Measurements from ENCODE around the gene PTPRK. TPM values are rescaled to one million over a fixed set of nuclear protein-coding genes. Genes with fewer than 3 reads are reported as not detected.

The PTPRK gene
- total and polyA plus RNA-seq, 2 of the 13 experiments (the other 11 are each of a cell fraction or from before 2014, with no cell fraction given) = 43.6 to 98.3 TPM

DNA sequence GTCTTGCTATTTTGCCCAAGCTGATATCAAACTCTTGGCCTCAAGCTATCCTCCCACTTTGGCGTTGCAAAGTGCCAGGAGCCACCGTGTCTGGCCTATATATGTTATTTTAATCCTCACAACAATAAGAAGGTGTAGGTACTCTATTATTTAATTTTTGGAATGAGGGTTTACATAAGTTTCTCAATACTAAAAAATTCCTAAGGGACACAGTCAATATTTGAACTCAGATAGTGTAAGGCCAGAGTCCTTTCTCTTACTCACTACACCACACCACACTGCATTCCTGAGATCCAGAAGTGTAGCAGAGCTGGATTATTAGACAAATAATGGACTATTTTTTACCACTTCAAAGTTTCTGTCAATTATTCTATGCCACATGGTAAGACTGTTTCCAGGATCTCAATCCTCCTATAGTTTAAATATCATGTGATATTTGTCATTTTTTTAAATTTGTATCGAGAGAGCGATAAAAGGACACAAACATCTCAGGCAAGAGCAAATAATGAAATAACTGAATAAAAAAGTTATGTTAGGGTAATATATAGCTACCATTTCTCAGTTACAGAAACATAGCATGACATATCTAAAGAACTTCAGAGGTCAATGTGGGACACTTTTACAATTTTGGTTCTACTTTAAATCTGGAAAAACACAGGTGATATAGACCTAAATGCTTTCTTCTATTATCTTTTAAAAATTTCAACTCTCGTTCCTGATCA, 457.4 kb downstream of the PTPRK start (continued):
- TF ChIP-seq GPN1 (CRISPR knock-in tag; IDR thresholded peaks at IDR 0.05; ENCODE audit: borderline replicate concordance) (no peak), NPAS2 (CRISPR knock-in tag; IDR thresholded peaks at IDR 0.05; ENCODE audit: borderline replicate concordance) (no peak), KLF11 (CRISPR knock-in tag; IDR thresholded peaks at IDR 0.05) (no peak), HOXA9 (CRISPR knock-in tag; IDR thresholded peaks at IDR 0.05; ENCODE audit: borderline replicate concordance) (no peak), ZMYM2 (CRISPR knock-in tag; IDR thresholded peaks at IDR 0.05) (no peak), IKZF1 (IDR thresholded peaks at IDR 0.05) (no peak), ETV6 (CRISPR knock-in tag; conservative IDR thresholded peaks at IDR 0.05) (no peak)
- TF ChIP-seq, protein P1, sequence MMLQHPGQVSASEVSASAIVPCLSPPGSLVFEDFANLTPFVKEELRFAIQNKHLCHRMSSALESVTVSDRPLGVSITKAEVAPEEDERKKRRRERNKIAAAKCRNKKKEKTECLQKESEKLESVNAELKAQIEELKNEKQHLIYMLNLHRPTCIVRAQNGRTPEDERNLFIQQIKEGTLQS (CRISPR knock-in tag; IDR thresholded peaks at IDR 0.05) = peak; percentile 49; the same call in 1 of the 2 replicates
- TF ChIP-seq, protein P2, sequence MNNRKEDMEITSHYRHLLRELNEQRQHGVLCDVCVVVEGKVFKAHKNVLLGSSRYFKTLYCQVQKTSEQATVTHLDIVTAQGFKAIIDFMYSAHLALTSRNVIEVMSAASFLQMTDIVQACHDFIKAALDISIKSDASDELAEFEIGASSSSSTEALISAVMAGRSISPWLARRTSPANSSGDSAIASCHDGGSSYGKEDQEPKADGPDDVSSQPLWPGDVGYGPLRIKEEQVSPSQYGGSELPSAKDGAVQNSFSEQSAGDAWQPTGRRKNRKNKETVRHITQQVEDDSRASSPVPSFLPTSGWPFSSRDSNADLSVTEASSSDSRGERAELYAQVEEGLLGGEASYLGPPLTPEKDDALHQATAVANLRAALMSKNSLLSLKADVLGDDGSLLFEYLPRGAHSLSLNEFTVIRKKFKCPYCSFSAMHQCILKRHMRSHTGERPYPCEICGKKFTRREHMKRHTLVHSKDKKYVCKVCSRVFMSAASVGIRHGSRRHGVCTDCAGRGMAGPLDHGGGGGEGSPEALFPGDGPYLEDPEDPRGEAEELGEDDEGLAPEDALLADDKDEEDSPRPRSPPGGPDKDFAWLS (CRISPR knock-in tag; IDR thresholded peaks at IDR 0.05; ENCODE audit: borderline replicate concordance) = no peak
- TF ChIP-seq, protein P3, sequence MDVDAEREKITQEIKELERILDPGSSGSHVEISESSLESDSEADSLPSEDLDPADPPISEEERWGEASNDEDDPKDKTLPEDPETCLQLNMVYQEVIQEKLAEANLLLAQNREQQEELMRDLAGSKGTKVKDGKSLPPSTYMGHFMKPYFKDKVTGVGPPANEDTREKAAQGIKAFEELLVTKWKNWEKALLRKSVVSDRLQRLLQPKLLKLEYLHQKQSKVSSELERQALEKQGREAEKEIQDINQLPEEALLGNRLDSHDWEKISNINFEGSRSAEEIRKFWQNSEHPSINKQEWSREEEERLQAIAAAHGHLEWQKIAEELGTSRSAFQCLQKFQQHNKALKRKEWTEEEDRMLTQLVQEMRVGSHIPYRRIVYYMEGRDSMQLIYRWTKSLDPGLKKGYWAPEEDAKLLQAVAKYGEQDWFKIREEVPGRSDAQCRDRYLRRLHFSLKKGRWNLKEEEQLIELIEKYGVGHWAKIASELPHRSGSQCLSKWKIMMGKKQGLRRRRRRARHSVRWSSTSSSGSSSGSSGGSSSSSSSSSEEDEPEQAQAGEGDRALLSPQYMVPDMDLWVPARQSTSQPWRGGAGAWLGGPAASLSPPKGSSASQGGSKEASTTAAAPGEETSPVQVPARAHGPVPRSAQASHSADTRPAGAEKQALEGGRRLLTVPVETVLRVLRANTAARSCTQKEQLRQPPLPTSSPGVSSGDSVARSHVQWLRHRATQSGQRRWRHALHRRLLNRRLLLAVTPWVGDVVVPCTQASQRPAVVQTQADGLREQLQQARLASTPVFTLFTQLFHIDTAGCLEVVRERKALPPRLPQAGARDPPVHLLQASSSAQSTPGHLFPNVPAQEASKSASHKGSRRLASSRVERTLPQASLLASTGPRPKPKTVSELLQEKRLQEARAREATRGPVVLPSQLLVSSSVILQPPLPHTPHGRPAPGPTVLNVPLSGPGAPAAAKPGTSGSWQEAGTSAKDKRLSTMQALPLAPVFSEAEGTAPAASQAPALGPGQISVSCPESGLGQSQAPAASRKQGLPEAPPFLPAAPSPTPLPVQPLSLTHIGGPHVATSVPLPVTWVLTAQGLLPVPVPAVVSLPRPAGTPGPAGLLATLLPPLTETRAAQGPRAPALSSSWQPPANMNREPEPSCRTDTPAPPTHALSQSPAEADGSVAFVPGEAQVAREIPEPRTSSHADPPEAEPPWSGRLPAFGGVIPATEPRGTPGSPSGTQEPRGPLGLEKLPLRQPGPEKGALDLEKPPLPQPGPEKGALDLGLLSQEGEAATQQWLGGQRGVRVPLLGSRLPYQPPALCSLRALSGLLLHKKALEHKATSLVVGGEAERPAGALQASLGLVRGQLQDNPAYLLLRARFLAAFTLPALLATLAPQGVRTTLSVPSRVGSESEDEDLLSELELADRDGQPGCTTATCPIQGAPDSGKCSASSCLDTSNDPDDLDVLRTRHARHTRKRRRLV (CRISPR knock-in tag; IDR thresholded peaks at IDR 0.05) = no peak
- TF ChIP-seq, protein P4, sequence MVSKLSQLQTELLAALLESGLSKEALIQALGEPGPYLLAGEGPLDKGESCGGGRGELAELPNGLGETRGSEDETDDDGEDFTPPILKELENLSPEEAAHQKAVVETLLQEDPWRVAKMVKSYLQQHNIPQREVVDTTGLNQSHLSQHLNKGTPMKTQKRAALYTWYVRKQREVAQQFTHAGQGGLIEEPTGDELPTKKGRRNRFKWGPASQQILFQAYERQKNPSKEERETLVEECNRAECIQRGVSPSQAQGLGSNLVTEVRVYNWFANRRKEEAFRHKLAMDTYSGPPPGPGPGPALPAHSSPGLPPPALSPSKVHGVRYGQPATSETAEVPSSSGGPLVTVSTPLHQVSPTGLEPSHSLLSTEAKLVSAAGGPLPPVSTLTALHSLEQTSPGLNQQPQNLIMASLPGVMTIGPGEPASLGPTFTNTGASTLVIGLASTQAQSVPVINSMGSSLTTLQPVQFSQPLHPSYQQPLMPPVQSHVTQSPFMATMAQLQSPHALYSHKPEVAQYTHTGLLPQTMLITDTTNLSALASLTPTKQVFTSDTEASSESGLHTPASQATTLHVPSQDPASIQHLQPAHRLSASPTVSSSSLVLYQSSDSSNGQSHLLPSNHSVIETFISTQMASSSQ (IDR thresholded peaks at IDR 0.05; ENCODE audit: low read depth) = peak; percentile 58; the same call in 1 of the 2 replicates
- TF ChIP-seq, protein P4 (CRISPR knock-in tag; IDR thresholded peaks at IDR 0.05; ENCODE audit: borderline replicate concordance) = peak; percentile 85; the same call in 1 of the 2 replicates
- TF ChIP-seq, protein P5, sequence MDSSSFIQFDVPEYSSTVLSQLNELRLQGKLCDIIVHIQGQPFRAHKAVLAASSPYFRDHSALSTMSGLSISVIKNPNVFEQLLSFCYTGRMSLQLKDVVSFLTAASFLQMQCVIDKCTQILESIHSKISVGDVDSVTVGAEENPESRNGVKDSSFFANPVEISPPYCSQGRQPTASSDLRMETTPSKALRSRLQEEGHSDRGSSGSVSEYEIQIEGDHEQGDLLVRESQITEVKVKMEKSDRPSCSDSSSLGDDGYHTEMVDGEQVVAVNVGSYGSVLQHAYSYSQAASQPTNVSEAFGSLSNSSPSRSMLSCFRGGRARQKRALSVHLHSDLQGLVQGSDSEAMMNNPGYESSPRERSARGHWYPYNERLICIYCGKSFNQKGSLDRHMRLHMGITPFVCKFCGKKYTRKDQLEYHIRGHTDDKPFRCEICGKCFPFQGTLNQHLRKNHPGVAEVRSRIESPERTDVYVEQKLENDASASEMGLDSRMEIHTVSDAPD (CRISPR knock-in tag; IDR thresholded peaks at IDR 0.05) = peak; percentile 82; the same call in 1 of the 2 replicates
- TF ChIP-seq, protein P6, sequence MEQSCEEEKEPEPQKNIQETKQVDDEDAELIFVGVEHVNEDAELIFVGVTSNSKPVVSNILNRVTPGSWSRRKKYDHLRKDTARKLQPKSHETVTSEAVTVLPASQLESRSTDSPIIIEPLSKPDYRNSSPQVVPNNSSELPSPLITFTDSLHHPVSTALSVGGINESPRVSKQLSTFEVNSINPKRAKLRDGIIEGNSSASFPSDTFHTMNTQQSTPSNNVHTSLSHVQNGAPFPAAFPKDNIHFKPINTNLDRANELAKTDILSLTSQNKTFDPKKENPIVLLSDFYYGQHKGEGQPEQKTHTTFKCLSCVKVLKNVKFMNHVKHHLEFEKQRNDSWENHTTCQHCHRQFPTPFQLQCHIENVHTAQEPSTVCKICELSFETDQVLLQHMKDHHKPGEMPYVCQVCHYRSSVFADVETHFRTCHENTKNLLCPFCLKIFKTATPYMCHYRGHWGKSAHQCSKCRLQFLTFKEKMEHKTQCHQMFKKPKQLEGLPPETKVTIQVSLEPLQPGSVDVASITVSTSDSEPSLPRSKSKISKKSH (CRISPR knock-in tag; IDR thresholded peaks at IDR 0.05; ENCODE audit: borderline replicate concordance) = no peak

All from HepG2 (cell line).